B cell (primary cell): Measurements from ENCODE around the gene OSBPL1A. TPM values are rescaled to one million over a fixed set of nuclear protein-coding genes. Genes with fewer than 3 reads are reported as not detected.

Experiments used
- ATAC-seq: fragments of 200-7000 bp; cut with Tn5 transposase; one replicate; pipeline ENCODE4 v1.10.0; 2021; ENCODE audit warnings: low read depth, mild to moderate bottlenecking, moderate number of reproducible peaks, moderate library complexity
- CTCF ChIA-PET: fragments of 350-600 bp; sonication (Branson Sonifier 250); formaldehyde crosslinking; loops from one replicate; lab custom pipeline; 2021; ENCODE audit warnings: antibody characterized with exemption, inconsistent platforms; lab: Charles Lee
- POLR2A ChIA-PET: fragments of 350-600 bp; sonication (Branson Sonifier 250); formaldehyde crosslinking; loops from one replicate; lab custom pipeline; 2021; ENCODE audit warnings: antibody characterized with exemption; lab: Charles Lee
- DNase-seq: peaks from one replicate; pipeline ENCODE4 v3.0.0; 2013
- H2AFZ ChIP-seq: 2 replicates; pipeline ENCODE4 v1.6.1; 2012; ENCODE audit warnings: mild to moderate bottlenecking, low read depth, low read length; ENCODE audit not compliant: insufficient read depth, poor library complexity, severe bottlenecking
- H3K27ac ChIP-seq, 2 donors: 1 replicate in 1 of 2; 2 replicates in 1 of 2; pipeline ENCODE4 v1.5.1; 2012 to 2013; ENCODE audit warnings: low read length in 2 of 2, mild to moderate bottlenecking in 2 of 2, moderate library complexity in 1 of 2
- H3K27me3 ChIP-seq, 4 experiments: fragments of 200-600 bp in 1 of 4; sonication (generic) in 1 of 4; replicated peaks in 1 of 4; 1 replicate in 2 of 4; 2 replicates in 2 of 4; pipeline versions ENCODE4 v1.6.1 to v1.7.0; 2013 to 2016; ENCODE audit warnings: low read length in 3 of 4, mild to moderate bottlenecking in 2 of 4, mixed read lengths in 1 of 4, moderate library complexity in 1 of 4; ENCODE audit not compliant: insufficient read depth in 4 of 4, control insufficient read depth in 3 of 4; ENCODE audit errors: control extremely low read depth in 1 of 4
- H3K36me3 ChIP-seq, 2 experiments: replicated peaks in 1 of 2; 1 replicate in 1 of 2; 2 replicates in 1 of 2; pipeline versions ENCODE4 v1.6.1 to v1.7.1; 2013; ENCODE audit warnings: low read length in 1 of 2; ENCODE audit not compliant: insufficient read depth in 2 of 2, control insufficient read depth in 1 of 2; ENCODE audit errors: control extremely low read depth in 1 of 2, extremely low read depth in 1 of 2
- H3K4me1 ChIP-seq, 2 donors: fragments of 200-600 bp in 1 of 2; sonication (generic) in 1 of 2; 1 replicate in 1 of 2; 2 replicates in 1 of 2; pipeline versions ENCODE4 v1.5.1 to v1.6.1; 2013 to 2017; ENCODE audit warnings: low read length in 2 of 2; ENCODE audit not compliant: control insufficient read depth in 2 of 2, insufficient read depth in 2 of 2
- H3K4me2 ChIP-seq: replicated peaks from 2 replicates; pipeline ENCODE3; 2012; ENCODE audit warnings: mild to moderate bottlenecking, low read depth, low read length; ENCODE audit not compliant: poor library complexity, severe bottlenecking
- H3K4me3 ChIP-seq, 5 experiments: fragments of 200-600 bp in 1 of 5; sonication (generic) in 1 of 5; 1 replicate in 3 of 5; 2 replicates in 2 of 5; pipeline versions ENCODE4 v1.5.1 to v1.7.0; 2011 to 2016; ENCODE audit warnings: low read length in 4 of 5, mild to moderate bottlenecking in 4 of 5, low read depth in 2 of 5, control low read depth in 1 of 5, moderate library complexity in 1 of 5; ENCODE audit not compliant: insufficient read depth in 1 of 5; ENCODE audit errors: control extremely low read depth in 1 of 5, extremely low read depth in 1 of 5
- H3K79me2 ChIP-seq: fragments of 200-600 bp; sonication (generic); one replicate; pipeline ENCODE4 v1.6.0; 2016; ENCODE audit warnings: low read length; ENCODE audit not compliant: control insufficient read depth, insufficient read depth
- H3K9ac ChIP-seq: fragments of 200-600 bp; sonication (generic); 2 replicates; pipeline ENCODE4 v1.6.1; 2017; ENCODE audit warnings: mild to moderate bottlenecking, low read length, moderate library complexity
- H3K9me3 ChIP-seq, 3 donors: one replicate each; pipeline versions ENCODE4 v1.6.1 to v1.7.1; 2013; ENCODE audit warnings: low read length in 2 of 3; ENCODE audit not compliant: control insufficient read depth in 2 of 3, insufficient read depth in 1 of 3; ENCODE audit errors: control extremely low read depth in 1 of 3
- H4K20me1 ChIP-seq: 2 replicates; pipeline ENCODE4 v1.6.0; 2012; ENCODE audit warnings: mild to moderate bottlenecking, low read length; ENCODE audit not compliant: insufficient read depth, control insufficient read depth, poor library complexity, severe bottlenecking
- H3K27ac Mint-ChIP-seq: one replicate; pipeline ENCODE4 v1.8.0; 2021; ENCODE audit warnings: mixed read lengths
- H3K27me3 Mint-ChIP-seq: one replicate; pipeline ENCODE4 v1.8.0; 2021; ENCODE audit warnings: mixed read lengths
- H3K4me1 Mint-ChIP-seq: one replicate; pipeline ENCODE4 v1.8.0; 2021; ENCODE audit warnings: mixed read lengths
- H3K4me3 Mint-ChIP-seq: one replicate; pipeline ENCODE4 v1.8.0; 2021; ENCODE audit warnings: mixed read lengths
- H3K9me3 Mint-ChIP-seq: one replicate; pipeline ENCODE4 v1.8.0; 2022; ENCODE audit warnings: mixed read lengths; ENCODE audit not compliant: insufficient read depth
- EZH2 ChIP-seq: IDR thresholded peaks from 2 replicates; pipeline ENCODE4 v1.6.1; 2012; ENCODE audit warnings: borderline replicate concordance, low read depth, mild to moderate bottlenecking, moderate library complexity, low read length; ENCODE audit not compliant: insufficient read depth, poor library complexity, severe bottlenecking
- WGBS: methylation state at CpG from one replicate; pipeline ENCODE4 v1.1.5; 2013; ENCODE audit warnings: missing lambda C conversion rate; ENCODE audit not compliant: insufficient coverage; 5-methylcytosine and 5-hydroxymethylcytosine counted together
- intact Hi-C: fragments of 100-400 bp; cut with micrococcal nuclease; formaldehyde crosslinking; loops from one replicate; pipeline ENCODE4 v1.10.0; 2022
- polyA plus RNA-seq: library from polyadenylated mRNA; depleted of rRNA; stranded (reverse); fragments of >200 nt; gene quantifications from 2 replicates; pipeline ENCODE4 v1.2.3, GENCODE V29; 2012
- total RNA-seq, 2 donors: library from RNA; stranded (reverse); fragments of 120-200 nt in 1 of 2; gene quantifications; 1 replicate in 1 of 2; 2 replicates in 1 of 2; pipeline versions ENCODE4 v1.2.3 to v1.2.4, GENCODE V29; 2013 to 2022
- TF ChIP-seq, protein P1 (sequence below): fragments of 200-600 bp; IDR thresholded peaks from one replicate; pipeline ENCODE4 v1.8.0; 2022; ENCODE audit warnings: antibody characterized with exemption, mild to moderate bottlenecking

OSBPL1A gene
- total and polyA plus RNA-seq, 2 donors (not counting 1 experiment from before 2014, with no cell fraction given), result 0.57 to 0.86 TPM

DNA sequence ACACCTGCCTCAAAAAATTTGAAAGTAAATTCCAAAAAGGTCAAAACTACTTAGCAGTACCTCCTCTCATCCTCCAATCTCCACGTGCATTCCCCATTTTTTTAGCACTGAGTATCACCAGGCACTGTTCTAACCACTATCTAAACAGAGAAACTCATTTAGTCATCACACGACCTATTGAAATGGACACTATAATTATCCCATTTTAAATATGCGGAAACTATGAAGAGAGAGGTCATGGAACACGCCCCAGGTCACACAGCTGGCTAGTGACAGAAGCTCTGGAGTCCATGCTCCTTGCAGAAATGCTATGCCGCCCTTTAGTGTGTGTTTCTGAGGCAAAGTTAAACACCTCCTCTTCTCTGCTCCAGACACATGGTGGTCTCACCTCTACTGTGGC is 159.2 kb downstream of the OSBPL1A start:
- H3K4me3 ChIP-seq, result no peak overlapping the region
- POLR2A ChIA-PET, result no interaction called here
- Mint-ChIP-seq H3K4me1 (no peaks in the 10 kb centered on the region), H3K9me3 (no peaks in the 10 kb centered on the region), H3K4me3 (no peak overlapping the region), H3K27me3 (peaks cover 2% of the 10 kb centered on the region), H3K27ac (no peak overlapping the region)
- ATAC-seq (no peak), DNase-seq (no peak)
- intact Hi-C loops, result no loop called here
- H3K27me3 ChIP-seq, result no peaks in the 10 kb centered on the region
- H3K36me3 ChIP-seq, result no peaks in the 10 kb centered on the region
- no peak overlapping the region for H3K27ac ChIP-seq
- H3K4me2 ChIP-seq, result no peak overlapping the region
- no peaks in the 10 kb centered on the region for H4K20me1 ChIP-seq
- no peaks in the 10 kb centered on the region for H3K79me2 ChIP-seq
- no peak overlapping the region for H2AFZ ChIP-seq
- no peaks in the 10 kb centered on the region for H3K4me1 ChIP-seq
- H3K9ac ChIP-seq, result no peak overlapping the region
- H3K9me3 ChIP-seq, result no peaks in the 10 kb centered on the region
- 60% methylated on average over 4 of the region's 5 CpGs for WGBS
- no peak for TF ChIP-seq EZH2
- TF ChIP-seq, protein P1, sequence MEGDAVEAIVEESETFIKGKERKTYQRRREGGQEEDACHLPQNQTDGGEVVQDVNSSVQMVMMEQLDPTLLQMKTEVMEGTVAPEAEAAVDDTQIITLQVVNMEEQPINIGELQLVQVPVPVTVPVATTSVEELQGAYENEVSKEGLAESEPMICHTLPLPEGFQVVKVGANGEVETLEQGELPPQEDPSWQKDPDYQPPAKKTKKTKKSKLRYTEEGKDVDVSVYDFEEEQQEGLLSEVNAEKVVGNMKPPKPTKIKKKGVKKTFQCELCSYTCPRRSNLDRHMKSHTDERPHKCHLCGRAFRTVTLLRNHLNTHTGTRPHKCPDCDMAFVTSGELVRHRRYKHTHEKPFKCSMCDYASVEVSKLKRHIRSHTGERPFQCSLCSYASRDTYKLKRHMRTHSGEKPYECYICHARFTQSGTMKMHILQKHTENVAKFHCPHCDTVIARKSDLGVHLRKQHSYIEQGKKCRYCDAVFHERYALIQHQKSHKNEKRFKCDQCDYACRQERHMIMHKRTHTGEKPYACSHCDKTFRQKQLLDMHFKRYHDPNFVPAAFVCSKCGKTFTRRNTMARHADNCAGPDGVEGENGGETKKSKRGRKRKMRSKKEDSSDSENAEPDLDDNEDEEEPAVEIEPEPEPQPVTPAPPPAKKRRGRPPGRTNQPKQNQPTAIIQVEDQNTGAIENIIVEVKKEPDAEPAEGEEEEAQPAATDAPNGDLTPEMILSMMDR, result no peak
- CTCF ChIA-PET, result no interaction called here

GRCh38 chr18:24234850-24235418 is 162.7 kb downstream of the OSBPL1A start:
- no peak overlapping the region for H3K27ac ChIP-seq
- DNase-seq, result no peak
- Mint-ChIP-seq H3K27me3 (peaks cover 11% of the 10 kb centered on the region), H3K4me3 (no peak overlapping the region), H3K9me3 (no peaks in the 10 kb centered on the region), H3K4me1 (no peaks in the 10 kb centered on the region), H3K27ac (no peak overlapping the region)
- no peak overlapping the region for H2AFZ ChIP-seq
- no peaks in the 10 kb centered on the region for H3K36me3 ChIP-seq
- no peak for TF ChIP-seq EZH2
- TF ChIP-seq, protein P1, result no peak
- no peak overlapping the region for H3K4me3 ChIP-seq
- POLR2A ChIA-PET, result no interaction called here
- CTCF ChIA-PET, result no interaction called here
- no peaks in the 10 kb centered on the region for H4K20me1 ChIP-seq
- H3K4me2 ChIP-seq, result no peak overlapping the region
- H3K9ac ChIP-seq, result no peak overlapping the region
- H3K9me3 ChIP-seq, result no peaks in the 10 kb centered on the region
- intact Hi-C loops, result no loop called here
- H3K27me3 ChIP-seq, result no peaks in the 10 kb centered on the region
- H3K4me1 ChIP-seq, result no peaks in the 10 kb centered on the region
- ATAC-seq, result no peak
- H3K79me2 ChIP-seq, result no peaks in the 10 kb centered on the region
- WGBS, result 93% methylated on average over 5 of the region's 7 CpGs
